GM13976 (cell line): ENCODE data around the gene TASL.
"Not testable (repeated sequence)": the region's sequence is repeated elsewhere in the genome, so short reads cannot be mapped to it uniquely, and the experiment has no call there.

Experiments
- DNase-seq: peaks from one replicate; pipeline ENCODE4 v3.0.0; 2012; ENCODE audit warnings: low spot score
- in situ Hi-C: fragments of 300-500 bp; cut with MboI; formaldehyde crosslinking; loops from one replicate; pipeline ENCODE4 v1.12.0; 2022; ENCODE audit warnings: low sequenced_read_pairs, mixed read lengths, inconsistent platforms; ENCODE audit not compliant: unreplicated experiment
- TF ChIP-seq, protein P1 (sequence below): IDR thresholded peaks from 2 replicates; pipeline ENCODE4 v1.5.1; 2012; ENCODE audit warnings: borderline replicate concordance, mild to moderate bottlenecking; ENCODE audit not compliant: insufficient read depth; ENCODE audit errors: extremely low read depth, missing control alignments, control extremely low read depth

The TASL gene

GRCh38 chrX:30615229-30615628, 37.7 kb upstream of the TASL start:
- TF ChIP-seq, protein P1, sequence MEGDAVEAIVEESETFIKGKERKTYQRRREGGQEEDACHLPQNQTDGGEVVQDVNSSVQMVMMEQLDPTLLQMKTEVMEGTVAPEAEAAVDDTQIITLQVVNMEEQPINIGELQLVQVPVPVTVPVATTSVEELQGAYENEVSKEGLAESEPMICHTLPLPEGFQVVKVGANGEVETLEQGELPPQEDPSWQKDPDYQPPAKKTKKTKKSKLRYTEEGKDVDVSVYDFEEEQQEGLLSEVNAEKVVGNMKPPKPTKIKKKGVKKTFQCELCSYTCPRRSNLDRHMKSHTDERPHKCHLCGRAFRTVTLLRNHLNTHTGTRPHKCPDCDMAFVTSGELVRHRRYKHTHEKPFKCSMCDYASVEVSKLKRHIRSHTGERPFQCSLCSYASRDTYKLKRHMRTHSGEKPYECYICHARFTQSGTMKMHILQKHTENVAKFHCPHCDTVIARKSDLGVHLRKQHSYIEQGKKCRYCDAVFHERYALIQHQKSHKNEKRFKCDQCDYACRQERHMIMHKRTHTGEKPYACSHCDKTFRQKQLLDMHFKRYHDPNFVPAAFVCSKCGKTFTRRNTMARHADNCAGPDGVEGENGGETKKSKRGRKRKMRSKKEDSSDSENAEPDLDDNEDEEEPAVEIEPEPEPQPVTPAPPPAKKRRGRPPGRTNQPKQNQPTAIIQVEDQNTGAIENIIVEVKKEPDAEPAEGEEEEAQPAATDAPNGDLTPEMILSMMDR, result no peak
- DNase-seq, result no peak
- in situ Hi-C loops, result no loop called here

GRCh38 chrX:30613721-30614120, 36.2 kb upstream of the TASL start:
- TF ChIP-seq, protein P1, result no peak
- no peak for DNase-seq
- in situ Hi-C loops, result no loop called here

- DNase-seq, result no peak
- in situ Hi-C loops, result no loop called here
- TF ChIP-seq, protein P1, result no peak
Measured at GRCh38 chrX:30612250-30612655, 34.7 kb upstream of the TASL start.

DNA sequence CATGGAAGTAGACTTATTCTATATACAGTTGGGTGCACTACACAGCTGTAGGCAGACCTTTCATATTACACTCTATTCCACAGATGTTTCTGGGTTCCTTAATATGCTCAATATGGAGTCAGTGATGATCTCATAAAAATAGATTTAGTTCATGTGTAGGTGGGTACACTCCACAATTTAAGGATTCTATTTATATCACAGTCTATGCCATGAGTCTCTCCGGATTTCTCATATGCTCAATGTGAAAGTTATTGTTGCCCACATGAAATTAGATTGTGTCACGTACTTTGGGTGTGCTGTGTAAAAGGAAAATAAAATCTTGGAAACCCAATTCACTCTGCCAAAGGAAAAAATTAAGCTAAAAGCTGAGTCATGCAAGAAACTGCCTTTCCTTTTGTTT, 32.5 kb upstream of the TASL start:
- TF ChIP-seq, protein P1, result no peak
- in situ Hi-C loops, result no loop called here
- DNase-seq, result no peak

DNA sequence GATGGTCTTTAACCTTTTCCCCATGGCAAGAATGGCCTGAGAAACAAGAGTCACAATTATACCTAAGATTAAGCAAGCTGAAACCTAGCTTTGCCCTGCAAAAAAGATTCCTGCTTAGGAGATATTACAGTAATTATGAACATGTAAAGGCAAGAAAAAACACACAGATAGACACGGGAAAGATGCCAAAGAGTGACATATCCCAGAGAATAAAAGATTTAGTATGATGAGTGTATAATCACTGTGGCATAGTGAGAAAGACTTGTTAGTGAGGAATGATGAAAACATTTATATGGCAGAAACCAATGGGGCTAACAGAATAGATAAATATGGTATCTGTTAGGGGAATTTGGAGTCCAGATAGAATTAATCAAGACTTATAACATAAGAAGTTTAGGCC, 29.6 kb upstream of the TASL start:
- TF ChIP-seq, protein P1, result no peak
- DNase-seq, result no peak
- in situ Hi-C loops, result no loop called here

DNA sequence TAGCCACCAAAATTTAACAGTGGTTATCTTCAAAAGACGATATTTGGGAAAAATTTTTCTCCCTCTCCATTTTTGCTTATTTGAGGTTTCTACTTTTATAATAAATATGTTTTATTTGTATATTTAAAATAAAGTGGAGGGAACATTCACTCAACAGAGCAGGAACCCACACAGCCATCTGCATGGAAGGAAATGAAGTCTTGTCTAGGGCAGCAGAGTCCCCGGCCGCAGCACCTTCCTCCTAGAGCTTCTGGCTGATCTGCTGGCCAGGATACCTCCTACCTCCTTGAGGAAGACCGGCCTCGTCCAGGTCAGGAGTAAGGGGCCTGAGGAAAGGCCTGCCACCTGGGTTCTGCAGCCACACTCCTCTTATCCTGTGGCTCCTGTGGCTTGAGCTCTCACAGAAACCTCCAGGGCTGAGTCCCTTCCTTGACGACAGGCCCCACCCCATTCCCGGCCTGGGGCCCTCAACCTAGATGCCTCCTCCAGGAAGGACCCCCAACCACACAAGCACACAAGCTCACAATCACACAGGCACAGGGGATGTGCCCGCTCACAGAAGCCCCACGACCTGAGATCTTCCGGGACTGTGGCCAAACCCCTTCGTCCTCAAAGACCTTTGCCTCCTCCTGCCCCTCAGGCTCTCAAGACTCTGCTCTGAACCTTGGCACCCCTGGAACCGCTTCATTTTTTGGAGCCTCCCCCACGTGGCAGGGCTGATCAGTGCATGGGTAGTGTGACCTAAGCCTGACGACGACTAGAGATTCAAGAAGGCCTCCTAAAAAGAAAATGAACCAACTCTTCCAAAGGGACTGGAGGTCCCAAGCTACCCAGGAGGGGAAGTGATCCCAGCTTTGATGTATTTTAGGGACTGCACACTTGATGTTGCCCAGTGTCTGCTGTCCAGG, 23.0 kb upstream of the TASL start:
- DNase-seq, in situ Hi-C loops: not testable (repeated sequence)

DNA sequence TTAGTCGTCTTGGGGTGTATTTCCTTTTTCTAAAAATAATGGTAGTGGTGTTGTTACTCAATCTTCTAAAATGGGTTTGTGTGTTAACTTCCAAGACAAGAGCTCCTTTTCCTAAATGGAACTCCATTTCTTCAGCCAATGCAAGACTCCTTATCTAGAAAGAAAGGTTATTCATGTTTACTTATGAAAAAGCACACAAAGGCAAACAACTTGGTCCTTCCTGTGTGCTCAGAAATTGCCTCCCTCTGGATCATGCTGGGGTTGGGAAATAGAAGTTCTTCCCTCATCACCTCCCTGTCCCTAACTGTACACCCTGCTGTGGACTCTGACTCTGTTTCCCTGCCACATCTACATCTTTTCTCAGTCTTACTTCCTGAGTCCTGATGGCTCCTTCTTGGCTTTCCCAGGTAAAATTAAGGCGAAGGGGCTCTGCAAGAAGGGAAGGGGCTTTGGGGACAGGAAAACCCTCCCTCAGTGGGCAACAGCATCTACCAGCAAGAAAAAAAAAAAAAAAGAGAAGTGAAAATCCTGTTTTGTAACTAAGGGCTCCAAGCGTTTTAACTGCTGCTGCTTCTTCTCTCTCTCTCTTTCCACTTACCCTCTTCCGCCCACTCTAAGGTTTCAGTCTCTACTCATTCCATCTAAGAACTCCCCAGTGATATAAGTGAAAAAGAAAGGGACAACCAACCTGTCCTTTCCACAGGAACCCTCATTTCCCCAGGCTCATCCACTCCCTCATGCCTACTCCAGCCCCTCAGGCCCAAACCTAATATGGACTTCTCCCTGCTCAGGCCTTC, 19.8 kb upstream of the TASL start:
- peak; percentile 51 for DNase-seq
- in situ Hi-C loops, result no loop called here
- TF ChIP-seq, protein P1, result no peak
